HG03039 (cell line): ENCODE results near the gene MARK1.

Experiments
- ATAC-seq: cut with Tn5 transposase; IDR thresholded peaks from one replicate; pipeline ENCODE4 v1.9.1; 2021; ENCODE audit warnings: mild to moderate bottlenecking, moderate library complexity; ENCODE audit not compliant: unreplicated experiment

MARK1 gene

DNA sequence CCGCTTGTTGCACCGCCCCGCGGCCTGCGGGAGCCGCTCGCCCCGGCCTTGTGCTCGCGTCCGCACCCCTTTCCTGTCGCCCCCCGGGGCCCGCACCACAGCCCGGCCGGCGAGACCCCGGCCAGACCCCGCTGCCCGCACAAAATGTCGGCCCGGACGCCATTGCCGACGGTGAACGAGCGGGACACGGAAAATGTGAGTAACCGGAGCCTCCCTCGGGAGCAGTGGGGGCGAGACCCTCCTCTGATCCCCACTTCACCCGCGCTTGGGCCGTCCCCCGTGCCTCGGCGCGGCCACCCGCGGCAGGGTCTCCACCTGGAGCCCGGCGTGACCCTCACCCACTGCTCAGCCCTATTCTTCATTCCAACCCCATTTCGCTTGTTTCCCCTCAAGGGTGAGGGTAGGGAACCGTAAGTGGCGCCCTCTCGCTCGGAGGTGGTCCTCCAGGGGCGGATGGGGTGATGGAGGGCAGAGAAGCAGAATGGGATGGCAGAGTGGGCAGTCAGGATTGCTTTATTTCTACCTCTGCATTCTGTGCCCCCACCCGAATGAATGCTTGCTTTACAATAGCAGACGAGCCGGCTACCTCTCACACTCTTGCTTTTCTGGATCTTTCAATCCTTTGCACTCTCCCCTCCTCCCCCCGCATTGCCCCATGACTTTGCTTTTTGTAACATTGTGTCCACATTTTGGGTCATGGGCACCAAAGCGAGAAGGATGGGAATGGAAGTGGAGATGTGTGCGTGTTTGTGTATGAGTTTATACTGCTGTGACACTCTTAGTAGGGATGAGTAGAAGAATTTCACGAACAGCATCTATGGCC lies 954 bp downstream of the MARK1 start:
- peak; percentile 7 for ATAC-seq

DNA sequence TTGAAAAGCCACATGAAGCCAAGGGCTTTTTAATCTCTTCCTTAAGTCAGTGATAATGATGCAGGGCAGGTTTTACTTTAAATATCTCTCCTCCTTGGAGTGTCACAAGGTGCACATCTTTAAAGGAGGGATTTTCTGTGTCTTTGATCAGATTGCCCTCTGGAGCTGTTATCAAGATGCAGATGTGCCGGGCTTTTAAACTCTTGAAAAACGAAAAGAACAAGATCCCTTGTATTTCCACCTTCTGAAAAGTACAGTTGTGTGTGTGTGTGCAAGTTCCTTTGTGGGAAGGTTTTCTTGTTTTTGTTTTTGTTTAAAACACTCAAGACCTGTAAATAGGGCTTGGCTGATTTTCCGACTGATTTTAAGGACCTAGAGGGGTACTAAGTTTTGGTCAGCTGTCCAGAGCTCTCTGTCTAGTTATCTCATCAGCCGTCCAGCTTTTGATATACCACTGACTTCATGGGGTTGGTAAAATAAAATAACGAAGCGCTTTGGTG lies 1.6 kb downstream of the MARK1 start:
- ATAC-seq, result no peak

DNA sequence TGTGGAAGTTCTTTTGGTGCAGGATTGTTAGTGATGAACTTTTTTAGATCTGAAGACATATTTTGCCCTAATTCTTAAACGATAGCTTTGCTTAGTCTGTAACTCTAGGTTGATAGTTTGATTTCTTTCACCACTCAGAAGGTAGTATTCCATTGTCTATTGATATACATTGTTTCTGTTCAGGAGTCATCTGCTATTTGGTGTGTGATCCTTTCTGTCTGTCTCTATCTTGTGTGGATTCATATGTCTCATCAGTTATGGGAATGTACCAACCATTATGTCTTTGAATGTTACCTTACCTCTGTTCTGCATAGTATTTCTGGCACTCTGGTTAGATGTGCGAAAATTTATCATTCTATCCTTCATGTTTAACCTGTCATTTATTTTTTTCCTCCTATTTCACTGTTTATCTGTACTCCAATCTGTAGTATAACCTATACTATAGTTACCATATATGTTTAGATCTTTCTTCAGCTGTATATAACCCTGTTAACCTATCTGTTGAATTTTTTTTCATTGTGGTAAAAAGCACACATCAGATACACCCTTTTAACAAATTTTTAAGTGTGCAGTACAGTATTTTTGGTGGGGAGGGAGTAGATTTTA lies 5.7 kb downstream of the MARK1 start:
- ATAC-seq, result no peak

DNA sequence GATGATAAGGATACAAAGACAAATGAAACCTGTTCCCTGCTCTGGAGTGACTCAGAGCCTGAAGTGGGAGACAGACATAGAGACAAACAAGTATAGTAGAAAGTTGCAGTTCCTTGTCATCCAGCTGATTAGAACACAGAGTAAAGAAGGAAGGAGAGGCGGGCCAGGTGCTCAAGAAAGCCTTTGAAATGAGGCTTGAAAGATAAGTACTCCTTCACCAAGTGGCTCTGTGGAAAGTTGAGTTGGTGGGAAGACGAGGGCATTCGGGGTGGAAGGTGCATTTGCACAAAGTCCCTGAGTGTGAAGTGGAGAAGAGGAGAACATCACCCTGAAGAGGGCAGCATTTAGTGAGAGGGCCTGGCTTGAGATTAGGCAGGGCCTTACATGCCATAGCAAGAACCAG lies 17.0 kb downstream of the MARK1 start:
- no peak for ATAC-seq

DNA sequence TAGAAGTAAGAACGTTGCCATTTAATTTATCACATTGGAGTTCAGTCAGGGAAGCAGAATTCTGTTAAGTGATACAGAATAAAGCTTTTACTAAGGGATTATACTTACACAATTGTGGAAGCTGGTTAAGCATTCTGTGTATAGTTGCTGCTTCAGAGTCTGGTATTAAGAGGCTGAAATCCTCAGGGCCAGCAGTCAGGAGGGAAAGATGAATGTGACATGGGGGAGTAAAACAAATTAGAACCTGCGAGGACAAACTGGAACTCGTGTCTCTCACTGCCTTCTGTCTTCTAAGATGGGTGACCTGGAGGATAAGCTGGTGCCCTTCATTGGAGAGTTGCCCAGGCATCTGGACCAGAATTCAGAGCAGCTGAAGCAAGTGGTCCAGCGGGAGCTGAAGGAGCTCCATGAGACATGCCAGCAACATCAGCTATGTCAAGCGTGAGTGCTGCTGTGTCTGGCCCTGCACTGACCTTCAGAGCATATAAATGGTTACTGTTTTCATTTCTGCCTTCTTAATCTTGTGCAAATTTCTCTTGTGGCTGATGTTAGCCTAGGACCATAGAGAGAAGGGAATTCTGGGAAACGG lies 23.0 kb downstream of the MARK1 start:
- no peak for ATAC-seq

DNA sequence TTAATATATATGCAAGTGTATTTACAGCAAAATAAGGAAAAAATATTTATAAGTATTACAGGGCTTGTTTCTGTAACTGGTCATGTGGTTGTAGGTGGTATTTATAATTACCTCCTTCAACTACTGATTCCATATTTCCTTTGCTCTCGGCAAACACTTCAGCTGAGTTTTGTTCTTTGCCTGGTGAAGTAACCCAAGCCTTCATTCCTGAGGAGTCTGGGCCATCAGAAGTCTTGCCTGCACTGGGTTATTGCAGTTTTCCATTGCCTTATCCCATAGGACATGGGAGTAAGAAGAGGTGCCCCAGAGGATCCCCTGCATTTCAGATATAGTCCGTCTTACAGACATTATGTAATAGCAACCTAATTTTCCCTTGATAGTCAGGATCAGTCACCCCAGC lies 23.8 kb downstream of the MARK1 start:
- ATAC-seq, result no peak

DNA sequence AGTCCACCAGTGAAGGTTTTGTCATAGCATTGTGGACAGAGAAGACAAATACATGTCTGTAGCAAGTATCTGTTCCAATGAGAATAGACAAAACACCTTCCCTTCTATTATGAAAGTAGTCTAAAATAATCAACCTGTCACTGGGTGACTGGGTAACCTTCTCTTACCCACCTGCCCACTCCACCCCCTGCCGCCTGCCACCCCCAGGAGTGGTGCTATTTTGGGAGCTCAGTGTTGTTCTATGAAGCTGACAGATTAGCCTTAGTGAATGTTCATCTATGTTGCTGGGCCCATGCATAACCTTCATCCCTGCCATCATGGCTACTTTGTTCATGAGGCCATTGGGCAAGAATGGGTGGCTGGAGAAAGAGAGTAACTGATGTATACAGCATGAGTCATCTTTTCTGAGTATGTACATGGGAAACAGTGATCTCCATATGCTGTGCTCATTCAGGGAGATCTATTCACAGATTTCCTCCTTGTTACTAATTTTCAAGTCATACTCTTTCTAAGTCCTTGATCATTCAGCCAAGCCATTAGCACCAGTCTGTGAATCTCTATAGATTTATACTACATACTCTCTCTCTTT lies 24.8 kb downstream of the MARK1 start:
- no peak for ATAC-seq

DNA sequence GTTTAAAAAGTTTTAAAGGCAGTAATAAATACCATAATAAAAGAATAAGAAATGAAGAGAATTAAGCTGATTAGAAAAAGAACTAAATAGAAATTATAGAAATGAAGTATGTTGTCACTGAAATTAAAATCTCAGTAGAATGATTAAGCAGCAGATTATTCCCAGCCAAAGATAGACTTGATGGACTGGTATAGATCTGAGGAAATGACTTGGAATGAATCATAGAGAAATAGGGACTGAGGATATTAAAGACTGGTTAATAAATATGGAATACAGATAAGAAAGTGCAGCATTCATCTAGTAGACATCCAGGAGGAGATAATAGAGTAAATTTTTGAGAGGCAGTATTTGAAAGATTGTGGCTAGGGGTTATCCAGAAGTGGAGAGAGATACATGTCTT lies 28.7 kb downstream of the MARK1 start:
- no peak for ATAC-seq

DNA sequence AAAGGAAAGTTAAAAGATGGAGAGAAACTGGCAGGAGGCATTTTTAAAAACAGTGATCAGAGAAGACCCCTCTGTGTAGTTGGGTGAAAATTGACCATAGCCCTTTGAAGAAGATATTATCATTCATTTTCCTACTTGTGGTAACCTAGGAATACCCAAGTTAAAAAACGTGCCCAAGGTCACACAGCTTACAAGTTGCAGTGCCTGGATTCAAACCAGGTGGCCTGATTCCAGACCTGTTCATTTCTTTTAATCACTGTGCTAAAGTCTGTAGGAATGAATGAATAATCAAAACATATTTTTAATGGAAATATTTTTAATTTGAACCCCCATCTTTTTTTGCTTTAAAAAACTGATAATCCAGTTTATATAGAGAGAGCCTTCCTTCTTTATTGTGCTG lies 35.6 kb downstream of the MARK1 start:
- no peak for ATAC-seq

DNA sequence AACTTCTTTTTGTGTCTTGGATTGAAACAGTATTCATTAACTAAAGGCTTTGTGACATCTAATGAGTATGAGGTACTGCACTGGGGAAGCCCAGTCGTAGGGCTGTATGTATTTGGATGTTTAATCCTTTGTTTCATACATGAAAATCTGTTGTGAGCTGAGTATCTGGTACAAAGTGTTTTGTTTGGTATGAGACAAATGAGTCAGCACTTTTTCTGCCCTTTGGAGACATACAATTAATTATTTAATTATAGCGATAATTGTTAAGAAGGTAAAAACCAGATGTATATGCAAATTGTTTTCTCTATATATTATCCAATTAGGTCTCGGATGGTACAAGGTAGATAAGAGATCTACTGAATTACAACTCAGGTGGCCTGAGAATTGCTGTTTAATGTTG lies 36.3 kb downstream of the MARK1 start:
- ATAC-seq, result no peak

DNA sequence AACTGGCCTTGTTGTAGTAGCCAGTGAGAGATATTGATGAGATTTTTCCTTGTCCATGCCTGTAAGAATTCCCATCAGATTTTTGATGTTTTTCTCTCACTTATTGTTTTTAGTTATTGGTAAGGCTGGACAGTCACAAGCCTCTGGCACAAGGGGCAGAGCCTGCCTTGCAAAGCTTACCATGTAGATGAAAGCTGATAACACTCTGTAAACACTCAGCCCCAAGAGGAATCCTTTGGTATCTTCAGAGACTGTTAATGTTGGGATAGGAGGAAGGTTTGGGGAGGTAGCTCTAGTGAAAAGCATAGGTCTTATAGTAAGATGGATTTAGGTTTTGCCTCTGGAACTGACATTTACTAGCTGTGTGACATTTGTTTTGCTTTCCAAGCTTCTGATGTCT lies 37.7 kb downstream of the MARK1 start:
- ATAC-seq, result no peak

DNA sequence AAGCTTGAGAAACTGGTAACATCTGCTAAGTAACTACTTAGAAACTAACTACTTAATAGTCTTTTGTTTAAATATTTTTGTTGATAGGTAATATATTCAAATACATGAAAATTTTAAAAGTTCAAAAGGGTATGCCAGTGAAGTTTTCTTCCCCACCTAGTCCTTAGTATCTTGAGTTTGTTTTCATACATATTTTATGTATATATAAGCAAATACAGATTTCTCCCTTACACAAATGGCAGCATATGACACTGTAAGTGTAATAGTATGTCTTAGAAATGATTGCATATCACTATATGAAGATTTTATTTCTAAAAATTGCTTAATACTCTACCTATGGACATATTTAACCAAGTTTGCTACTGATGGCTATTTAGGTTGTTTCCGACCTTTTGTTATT lies 38.9 kb downstream of the MARK1 start:
- ATAC-seq, result no peak

DNA sequence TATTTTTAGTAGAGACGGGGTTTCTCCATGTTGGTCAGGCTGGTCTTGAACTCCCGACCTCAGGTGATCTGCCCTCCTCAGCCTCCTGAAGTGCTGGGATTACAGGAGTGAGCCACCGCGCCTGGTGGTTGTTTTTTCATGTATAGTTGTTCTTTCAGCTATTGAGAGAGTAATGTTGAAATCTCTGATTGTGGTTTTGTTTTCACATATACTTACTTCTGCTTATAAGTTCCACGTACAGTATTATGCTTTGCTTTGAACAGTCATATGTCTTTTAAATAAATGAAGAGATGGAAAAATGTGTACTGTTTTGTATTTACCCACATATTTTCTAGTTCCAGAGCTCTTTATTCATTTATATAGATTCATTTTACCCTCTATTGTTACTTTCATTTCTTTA lies 44.5 kb downstream of the MARK1 start:
- ATAC-seq, result no peak

DNA sequence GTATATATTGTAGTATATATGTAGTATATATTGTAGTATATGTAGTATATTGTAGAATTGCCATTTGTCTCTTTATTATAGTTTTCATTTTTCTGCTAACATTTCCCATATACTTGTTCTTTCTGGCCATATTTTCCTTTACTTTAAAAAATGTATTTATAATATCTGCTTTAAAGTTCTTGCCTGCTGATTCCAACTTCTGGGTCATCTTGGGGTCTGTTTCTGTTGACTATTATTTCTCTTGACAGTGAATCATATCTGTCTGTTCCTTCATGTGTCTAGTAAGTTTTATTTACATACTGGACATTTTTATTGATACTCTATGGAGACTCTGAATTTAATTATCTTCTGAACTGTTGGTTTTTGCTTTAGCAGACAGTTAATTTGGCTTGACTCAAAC lies 45.9 kb downstream of the MARK1 start:
- ATAC-seq, result no peak

DNA sequence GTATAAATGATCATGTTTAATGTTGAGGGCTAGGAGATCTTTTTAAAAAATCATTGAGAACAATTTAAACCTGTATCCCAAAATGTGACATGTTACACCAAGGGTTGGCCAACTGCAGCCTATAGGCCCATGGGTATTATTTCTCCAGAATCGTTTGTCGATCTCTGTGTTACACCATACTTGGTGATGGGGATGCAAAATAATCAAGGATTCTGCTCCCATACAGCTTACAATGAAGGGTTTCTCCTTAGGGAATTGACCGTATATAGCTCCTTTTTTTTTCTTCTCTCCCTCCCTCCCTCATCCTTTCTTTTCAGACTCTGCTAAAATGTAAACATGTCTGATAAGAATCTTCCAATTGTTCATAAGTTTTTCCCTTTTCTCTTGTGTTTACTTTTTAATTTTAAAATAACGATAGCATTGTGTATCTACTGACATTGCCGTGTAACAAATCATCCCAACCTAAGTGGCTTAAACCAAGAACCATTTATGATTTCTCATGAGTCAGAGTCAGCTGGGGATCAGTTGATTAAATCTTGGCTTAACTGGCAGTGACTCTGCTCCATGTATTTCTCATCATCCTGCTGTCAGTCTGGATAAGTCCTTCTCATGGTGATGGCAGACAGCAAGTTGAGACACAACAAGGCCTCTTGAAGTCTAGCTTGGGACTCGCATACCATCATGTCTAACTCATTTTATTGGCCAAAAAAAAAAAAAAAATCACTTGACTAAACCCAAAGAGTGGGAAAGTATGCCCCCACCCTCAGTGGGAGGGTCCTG lies 48.0 kb downstream of the MARK1 start:
- ATAC-seq, result no peak

DNA sequence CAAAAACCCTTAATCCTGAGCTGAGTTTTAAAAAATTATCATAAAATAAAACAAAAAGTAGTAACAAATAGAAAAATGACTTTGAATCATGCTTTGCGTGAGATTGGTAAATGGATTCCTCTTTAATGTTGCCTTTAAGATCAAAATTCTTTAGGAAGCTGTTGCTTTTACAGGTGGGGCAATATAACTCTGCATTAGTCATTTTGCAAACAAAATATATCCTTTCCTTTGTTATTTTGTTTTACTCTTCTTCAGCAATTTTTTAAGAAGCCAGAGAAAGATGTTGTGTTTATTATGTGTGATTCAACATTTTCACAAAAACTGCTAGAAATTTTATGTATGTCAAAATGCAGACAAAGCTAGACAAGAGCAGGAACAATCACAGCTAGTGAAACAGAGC lies 50.0 kb downstream of the MARK1 start:
- no peak for ATAC-seq

DNA sequence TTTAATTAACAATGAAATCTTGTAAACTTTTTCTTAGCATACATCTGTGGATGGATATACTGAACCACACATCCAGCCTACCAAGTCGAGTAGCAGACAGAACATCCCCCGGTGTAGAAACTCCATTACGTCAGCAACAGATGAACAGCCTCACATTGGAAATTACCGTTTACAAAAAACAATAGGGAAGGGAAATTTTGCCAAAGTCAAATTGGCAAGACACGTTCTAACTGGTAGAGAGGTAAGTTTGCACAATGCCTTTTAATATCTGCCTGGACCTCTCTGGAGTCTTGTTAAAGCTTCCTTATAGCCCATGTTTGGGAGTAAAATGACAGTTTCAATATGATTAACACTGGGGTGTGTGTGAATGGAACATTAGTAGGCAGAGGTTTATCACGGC lies 51.4 kb downstream of the MARK1 start:
- ATAC-seq, result no peak

DNA sequence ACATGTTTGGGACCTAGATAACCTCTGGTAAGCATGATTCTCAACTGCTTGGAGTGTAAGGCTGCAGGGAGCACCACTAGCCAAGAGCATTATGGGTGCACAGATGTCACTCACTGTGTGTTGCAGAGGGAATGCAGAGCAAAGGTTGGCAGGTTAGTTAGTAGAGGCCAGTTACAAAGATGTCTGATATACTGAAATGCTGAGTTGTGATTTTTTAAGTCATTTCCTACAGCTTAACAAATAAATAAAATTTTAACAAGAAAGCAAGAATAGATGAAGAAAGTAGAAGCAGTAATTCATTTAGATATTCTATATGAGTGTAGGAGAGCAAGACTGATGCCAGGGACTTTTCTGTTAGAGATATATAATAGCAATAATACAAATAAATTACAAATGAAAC lies 64.8 kb downstream of the MARK1 start:
- no peak for ATAC-seq

DNA sequence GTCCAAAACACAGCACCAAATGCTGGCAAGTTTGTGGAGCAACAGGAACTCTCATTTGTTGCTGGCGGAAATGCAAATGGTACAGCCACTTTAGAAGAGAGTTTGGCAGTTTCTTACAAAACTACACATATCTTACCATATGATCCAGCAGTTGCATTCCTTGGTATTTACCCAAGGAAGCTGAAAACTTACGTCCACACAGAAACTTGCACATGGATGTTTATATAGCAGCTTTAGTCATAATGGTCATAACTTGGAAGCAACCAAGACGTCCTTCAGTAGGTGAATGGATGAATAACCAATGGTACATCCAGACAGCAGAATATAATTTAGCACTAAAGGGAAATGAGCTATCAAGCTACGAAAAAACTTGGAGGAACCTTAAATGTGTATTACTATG lies 66.4 kb downstream of the MARK1 start:
- ATAC-seq, result no peak

DNA sequence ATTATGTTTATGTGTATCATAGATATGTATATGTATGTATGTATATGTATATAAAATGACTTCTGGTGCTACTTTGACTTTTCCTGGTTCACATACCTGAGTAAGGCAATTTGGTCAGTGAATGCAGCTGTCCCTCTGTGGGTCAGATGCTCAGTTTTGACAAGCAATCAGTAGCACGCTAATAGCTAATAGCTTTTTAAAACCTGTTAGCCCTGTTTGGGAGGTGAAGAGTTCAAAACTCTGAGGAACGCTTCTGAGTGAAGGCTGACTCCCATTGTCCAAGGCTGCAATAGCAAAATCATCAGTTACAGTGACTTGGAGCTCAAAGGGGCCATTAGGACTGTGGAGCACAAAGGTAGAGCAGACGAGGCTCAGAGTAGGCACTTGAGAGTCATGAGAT lies 67.2 kb downstream of the MARK1 start:
- ATAC-seq, result no peak

DNA sequence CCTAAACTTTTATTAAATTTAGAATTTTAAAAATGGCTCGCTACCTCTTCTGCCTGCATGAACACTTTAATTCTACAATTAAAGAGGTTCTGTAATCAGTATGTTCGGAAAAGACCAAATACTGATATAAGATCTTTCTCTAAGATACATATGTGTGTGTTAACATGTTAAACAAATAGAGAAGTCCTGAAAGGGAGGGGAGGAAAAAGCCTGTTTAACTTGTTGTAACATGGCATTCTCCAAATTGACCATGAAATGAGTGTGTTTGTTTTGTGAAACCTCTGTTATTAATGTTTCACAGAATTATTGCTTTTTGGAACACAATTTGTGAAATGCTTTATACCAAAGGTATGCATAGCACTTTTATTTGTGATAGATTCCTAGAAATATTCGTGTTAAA lies 77.0 kb downstream of the MARK1 start:
- ATAC-seq, result no peak
